ENCODE measurements around the gene SLC66A3.

DNA sequence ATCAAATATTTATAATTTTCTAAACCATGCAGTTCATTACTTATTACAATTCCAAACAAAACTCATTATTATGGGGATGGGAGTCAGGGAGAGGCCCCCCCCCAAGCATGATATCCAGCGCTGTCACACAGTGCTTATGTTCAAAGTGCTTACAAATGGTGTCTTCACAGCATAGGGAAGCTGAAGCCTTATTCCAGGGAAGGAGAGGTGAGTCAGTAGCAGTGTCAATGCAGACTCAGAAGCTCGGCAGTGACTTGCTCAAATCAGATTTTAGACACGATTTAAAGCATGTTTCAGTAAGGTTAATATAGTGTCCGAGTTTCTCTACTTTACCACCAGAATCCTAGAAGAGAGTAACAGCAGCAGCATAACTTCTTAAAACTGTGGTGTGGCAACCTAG is 24.6 kb downstream of the SLC66A3 start:
- TF ChIP-seq, protein P1, sequence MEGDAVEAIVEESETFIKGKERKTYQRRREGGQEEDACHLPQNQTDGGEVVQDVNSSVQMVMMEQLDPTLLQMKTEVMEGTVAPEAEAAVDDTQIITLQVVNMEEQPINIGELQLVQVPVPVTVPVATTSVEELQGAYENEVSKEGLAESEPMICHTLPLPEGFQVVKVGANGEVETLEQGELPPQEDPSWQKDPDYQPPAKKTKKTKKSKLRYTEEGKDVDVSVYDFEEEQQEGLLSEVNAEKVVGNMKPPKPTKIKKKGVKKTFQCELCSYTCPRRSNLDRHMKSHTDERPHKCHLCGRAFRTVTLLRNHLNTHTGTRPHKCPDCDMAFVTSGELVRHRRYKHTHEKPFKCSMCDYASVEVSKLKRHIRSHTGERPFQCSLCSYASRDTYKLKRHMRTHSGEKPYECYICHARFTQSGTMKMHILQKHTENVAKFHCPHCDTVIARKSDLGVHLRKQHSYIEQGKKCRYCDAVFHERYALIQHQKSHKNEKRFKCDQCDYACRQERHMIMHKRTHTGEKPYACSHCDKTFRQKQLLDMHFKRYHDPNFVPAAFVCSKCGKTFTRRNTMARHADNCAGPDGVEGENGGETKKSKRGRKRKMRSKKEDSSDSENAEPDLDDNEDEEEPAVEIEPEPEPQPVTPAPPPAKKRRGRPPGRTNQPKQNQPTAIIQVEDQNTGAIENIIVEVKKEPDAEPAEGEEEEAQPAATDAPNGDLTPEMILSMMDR (conservative IDR thresholded peaks at IDR 0.05; ENCODE audit: low read depth, low read length): no peak
- TF ChIP-seq EZH2phosphoT487 (IDR thresholded peaks at IDR 0.05; ENCODE audit: borderline replicate concordance, low read length) (no peak), EZH2 (IDR thresholded peaks at IDR 0.05; ENCODE audit: low read length, unreplicated experiment) (no peak)
